ENCODE results near the gene TMEM176B. TPM values are rescaled to one million over a fixed set of nuclear protein-coding genes. Genes with fewer than 3 reads are reported as not detected.
"Not testable (repeated sequence)": the region's sequence is repeated elsewhere in the genome, so short reads cannot be mapped to it uniquely, and the experiment has no call there.

The TMEM176B gene
- total RNA-seq, 1 experiment from 2014 or later: not detected

- no peak for DNase-seq (ENCODE audit: low read depth)
These were observed 22.9 kb upstream of the TMEM176B start for GRCh38 chr7:150823043-150823442.

GRCh38 chr7:150820578-150821198 is 20.5 kb upstream of the TMEM176B start:
- no peak for DNase-seq (ENCODE audit: low read depth)

DNA sequence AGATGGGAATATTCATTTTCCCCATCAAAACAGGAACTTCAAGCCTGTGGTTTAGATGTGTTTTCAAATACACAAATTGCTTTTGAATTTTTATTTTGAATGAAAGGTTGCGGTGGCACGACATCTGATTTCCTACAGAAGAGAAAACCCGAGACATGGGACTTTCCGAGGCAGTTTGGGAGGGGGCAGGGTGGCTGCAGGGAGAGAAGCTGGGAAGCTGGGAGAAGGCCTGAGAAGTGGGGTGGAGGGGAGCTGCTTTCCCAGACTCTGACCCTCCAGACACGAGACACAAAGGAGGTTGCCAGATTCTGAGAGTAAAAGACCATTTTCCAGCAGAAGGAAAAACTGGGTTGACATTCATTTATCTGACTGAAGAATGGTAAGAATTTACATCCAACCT is 20.0 kb upstream of the TMEM176B start:
- no peak for DNase-seq (ENCODE audit: low read depth)

DNA sequence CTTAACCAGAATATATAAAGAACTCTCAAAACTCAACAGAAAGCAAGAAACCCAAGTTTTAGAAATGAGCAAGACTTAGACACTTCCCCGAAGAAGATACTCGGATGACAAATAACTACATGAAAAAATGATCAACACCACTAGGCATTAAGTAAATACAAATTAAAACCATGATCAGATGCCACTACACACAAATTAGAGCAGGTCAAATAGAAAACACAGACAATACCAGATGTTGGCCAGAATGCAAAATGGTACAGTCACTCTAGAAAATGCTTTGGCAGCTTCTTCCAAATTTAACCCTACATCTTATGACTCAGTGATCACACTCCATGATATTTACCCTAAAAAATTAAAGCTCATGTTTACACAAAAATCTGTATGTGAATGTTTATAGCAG is 18.8 kb upstream of the TMEM176B start:
- DNase-seq (ENCODE audit: low read depth): no peak

DNA sequence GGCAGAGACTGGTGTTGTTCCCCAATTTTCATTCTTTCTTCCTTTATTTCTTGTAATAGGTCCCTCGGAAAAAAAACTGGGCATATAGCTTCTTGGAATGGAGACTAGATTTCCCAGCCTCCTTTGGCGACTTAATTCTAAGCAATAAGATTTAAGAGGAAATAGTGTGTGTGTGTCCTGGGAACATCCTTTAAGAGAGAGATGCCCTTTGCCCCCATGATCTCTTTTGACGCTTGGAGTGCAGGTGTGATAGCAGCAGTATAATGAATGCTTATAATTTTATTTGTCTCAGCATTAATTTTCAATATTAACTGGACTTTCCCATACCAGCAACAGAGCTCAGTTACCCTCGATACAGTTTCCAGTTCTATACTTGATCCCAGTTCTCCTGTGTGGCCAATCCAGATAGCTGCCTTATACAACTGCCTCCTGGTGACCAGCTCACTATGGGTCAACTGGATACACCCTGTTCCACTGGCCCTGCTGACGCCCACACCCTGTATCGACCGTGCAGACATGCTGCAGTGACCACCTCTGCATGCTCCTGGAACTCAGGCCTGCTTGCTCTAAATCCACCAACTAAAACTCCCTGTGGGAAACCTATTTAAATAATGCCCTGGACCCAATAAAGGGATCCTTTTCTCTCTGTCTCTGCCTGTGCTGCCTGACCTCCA is 14.3 kb upstream of the TMEM176B start:
- DNase-seq (ENCODE audit: low read depth): no peak

- not testable (repeated sequence) for DNase-seq (ENCODE audit: low read depth)
These were observed 7.7 kb upstream of the TMEM176B start for GRCh38 chr7:150807616-150808438.

DNA sequence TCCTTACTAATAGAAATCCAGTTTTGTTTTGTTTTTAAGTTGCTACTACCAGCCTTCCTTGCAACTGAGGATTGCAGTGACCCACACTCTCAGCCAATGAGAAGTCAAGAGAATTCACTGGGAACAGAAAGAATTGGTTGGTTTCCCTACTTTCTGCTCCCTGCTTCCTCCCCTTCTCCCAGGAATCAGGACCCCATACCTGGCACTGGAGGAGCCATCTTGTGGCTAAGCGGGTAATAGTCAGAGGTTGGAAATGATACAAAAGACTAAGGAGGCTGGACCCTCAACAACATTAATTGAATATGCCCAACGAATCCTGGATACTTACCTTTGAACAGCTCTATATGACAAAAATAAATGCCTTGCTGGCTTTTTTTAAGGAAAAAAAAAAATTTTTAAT is 6.7 kb upstream of the TMEM176B start:
- no peak for DNase-seq (ENCODE audit: low read depth)

- no peak for DNase-seq (ENCODE audit: low read depth)
These were observed 6.3 kb upstream of the TMEM176B start for GRCh38 chr7:150806454-150806853.

- DNase-seq (ENCODE audit: low read depth): no peak
These were observed 5.7 kb upstream of the TMEM176B start for GRCh38 chr7:150805864-150806263.

DNA sequence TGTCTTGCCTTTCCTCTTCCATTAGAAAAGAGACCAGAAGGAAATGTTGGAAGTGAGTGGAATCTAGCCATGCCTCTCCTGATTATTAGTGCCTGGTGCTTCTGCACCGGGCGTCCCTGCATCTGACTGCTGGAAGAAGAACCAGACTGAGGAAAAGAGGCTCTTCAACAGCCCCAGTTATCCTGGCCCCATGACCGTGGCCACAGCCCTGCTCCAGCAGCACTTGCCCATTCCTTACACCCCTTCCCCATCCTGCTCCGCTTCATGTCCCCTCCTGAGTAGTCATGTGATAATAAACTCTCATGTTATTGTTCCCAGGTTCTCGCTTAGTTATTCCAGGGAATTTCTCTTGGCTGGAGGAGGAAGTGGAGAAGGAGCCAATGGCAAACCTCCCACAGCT is 4.6 kb upstream of the TMEM176B start:
- DNase-seq (ENCODE audit: low read depth): no peak

GRCh38 chr7:150803161-150803860 is 3.1 kb upstream of the TMEM176B start:
- no peak for DNase-seq (ENCODE audit: low read depth)

- no peak for DNase-seq (ENCODE audit: low read depth)
These were observed 2.0 kb upstream of the TMEM176B start for GRCh38 chr7:150801946-150802771.

DNA sequence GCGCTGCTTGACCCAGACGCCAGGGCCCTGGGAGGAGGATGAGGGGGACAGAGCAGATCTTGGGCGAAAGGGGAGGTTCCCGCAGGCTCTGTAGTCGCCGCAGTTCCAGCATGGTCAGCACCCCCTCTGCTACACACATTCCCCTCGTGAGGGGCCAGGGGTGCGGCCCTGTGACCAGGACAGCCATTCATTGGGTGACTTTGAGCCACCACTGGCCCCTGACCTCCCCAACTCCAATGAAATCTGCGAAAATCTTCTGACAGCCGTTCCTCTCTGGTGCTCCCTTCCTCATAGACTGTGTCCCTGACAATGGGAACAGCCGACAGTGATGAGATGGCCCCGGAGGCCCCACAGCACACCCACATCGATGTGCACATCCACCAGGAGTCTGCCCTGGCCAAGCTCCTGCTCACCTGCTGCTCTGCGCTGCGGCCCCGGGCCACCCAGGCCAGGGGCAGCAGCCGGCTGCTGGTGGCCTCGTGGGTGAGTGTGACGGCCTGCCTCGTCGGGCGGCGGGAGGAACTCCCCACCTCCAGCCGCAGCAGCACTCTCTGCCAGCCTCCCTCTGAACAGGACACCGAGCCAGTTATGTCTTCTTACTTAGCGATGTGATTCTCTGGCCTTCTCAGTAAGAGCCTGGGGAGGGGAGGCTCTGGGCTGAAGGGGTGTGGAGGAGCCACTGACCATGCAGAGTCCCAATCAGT is 1.2 kb upstream of the TMEM176B start:
- DNase-seq (ENCODE audit: low read depth): no peak

DNA sequence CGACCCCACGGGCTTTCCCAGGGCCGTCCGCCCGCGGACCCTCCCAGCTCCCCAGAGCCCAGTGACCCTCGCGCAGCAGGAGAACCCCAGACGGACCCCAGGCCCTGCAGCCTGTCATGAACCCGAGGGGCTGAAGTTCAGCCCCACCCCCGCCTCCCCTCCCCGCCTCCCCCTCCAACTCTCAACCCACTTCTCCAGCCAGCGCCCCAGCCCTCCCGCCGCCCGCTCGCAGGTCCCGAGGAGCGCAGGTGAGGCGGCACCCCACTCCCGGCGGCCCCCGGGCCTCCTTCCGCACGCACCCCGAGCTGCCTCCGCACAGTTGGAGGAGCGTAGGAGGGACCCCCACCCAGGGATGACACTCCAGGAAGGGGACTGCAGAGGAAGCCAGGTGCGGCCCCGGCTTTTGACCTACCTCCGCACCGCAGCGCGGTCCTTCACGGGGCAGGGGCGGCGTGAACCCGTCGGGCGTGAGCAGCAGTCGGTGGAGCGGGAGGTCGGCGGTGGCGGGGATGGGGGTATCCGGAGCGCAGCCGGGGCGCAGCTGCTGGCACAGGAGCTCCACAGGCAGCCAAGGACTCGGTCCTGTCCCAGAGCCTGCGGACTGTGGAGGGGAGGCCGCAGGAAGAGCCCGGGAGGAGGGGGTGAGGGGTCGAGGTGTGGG is 547 bp upstream of the TMEM176B start, which contains the start of gene TMEM176A:
TMEM176A (plus strand) TSS at position 189 of the 661 bp plus-strand sequence. CDS start 782 bp downstream, outside the sequence.
- DNase-seq (ENCODE audit: low read depth): no peak

GRCh38 chr7:150799156-150799555 is 1.0 kb downstream of the TMEM176B start:
- DNase-seq (ENCODE audit: low read depth): no peak

DNA sequence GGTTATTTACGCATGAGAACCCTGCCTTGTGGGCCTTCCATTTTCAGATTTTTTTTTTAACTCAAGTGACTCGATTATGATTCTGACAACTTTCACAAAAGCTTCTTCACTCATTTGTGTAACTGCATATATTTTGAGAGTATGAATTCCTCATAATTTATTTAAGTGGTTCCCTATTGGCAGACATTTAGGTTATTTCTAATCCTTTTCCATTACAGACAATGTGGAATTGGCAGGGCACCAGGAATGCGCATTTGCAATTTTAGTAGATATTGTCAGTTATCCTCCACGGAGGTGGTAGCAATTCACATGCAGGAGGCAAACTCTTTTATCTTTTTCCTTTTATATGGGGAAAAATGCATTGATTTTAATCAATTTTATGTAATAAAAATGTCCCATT is 2.5 kb downstream of the TMEM176B start:
- DNase-seq (ENCODE audit: low read depth): no peak

DNA sequence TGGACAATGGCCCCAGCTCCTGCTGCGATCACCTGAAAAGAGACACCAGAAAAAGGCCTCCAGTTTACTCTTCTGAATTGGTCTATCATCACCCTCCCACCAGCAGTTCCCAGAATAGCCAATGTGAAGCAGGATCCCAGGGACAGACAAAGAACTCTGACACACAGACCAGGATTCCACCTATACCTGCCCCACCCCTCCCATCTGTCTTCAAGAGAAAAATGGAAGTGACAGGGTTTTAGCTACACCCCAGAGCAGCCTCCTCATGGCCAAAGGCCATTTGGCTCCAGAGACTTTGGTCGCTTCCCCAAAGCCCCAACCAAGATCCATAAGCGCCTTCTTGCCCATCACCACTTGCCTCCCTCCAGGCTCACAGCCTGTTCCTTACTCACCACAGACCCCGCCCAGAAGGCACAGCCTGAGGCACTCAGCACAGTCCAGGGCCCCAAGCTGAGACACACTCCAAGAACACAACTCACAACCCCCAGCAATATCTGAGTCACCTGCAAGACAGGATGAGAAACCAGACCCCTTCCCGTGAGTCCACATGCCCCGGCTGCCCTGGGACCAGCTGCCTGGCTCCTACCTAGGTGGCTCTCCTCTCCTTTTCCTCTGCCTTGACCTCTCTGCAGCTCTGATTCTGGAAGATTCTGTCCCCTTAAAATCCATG is 6.5 kb downstream of the TMEM176B start:
- DNase-seq (ENCODE audit: low read depth): no peak

DNA sequence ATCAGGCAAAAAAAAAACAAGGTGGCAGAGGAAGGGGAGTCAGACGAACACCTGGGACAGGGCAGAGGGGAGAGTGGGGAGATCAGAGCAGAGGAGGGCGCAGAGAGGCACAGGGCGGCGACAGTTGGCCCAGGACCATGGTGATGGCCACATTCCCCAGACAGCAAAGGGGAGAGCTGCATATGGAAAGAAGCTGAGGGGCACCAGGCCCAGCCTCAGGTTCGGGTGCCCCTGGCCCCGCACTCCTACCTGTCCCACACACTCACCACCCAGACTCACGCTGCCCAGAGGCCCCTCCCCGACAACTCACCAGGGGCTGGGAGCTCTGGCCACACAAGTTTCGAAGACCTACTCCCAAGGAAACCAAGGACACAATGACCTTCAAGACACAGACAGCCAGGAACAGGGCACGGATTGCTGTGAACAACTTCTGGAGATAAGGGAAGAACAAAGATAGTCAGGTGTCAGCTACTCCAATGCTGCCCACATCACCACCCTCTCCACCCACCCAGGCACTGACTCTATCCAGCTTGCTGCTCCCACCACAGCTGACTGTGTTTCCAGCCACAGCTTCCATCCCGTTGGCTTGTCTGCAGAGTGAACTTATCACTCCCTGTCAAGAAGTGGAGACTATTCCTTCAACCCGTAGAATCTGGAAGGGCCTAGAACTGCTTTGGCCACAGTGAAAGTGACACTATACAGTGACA is 8.3 kb downstream of the TMEM176B start:
- DNase-seq (ENCODE audit: low read depth): no peak

DNA sequence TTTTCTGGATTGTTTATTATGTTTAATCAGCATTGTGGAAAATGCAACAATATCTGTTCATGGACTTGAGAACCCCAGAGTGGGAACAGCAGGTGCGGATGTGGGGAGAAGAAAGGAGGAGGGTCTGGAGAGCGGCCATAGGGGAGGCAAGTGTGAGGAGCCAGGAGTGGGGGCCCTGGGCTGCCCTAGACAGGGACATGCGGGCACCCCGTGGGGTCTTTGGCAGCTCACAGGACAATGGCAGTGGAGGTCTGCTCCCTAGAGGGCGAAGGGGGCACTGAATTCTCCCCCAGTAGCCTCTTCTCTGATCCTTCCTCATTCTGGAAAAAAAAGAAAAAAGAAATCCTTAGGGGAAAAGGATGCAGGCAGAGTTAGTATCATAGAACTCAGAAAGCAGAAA is 8.9 kb downstream of the TMEM176B start:
- no peak for DNase-seq (ENCODE audit: low read depth)
